SK-N-MC (cell line): ENCODE results near the gene RBM48.

ENCODE experiments used
- EZH2 ChIP-seq: fragments of 200-600 bp; sonication (generic); IDR thresholded peaks from one replicate; pipeline ENCODE4 v1.6.1; 2017; ENCODE audit warnings: antibody characterized with exemption
- POLR2AphosphoS5 ChIP-seq: IDR thresholded peaks from 2 replicates; pipeline ENCODE4 v1.6.1; 2012; ENCODE audit warnings: mild to moderate bottlenecking, low read depth, low read length, borderline replicate concordance

DNA sequence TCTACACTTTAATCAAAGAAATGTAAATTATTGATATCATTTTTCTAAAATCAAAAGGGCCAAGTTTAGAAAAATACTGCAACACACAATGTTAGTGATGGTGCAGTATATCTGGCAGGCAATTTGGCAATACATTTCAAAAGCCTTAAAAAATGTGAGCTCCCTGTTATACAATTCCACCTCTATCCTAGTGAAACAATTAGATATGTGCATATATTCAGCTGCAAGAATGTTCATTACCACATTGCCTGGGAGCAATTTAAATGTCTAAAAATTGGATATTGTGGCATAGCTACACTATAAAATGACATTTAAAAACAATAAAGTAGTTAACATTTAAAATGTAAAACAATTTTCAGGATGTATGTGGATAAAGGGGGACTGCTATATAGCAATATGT lies 40.8 kb upstream of the RBM48 start:
- TF ChIP-seq POLR2AphosphoS5: no peak
- no peak for TF ChIP-seq EZH2
